Measurements from ENCODE around the gene IREB2.
"Not testable (repeated sequence)": the region's sequence is repeated elsewhere in the genome, so short reads cannot be mapped to it uniquely, and the experiment has no call there.

Gene IREB2

GRCh38 chr15:78398076-78398825, 39.8 kb upstream of the IREB2 start:
- no peaks in the 10 kb centered on the region for H3K9me3 Mint-ChIP-seq

GRCh38 chr15:78399091-78399490, 38.9 kb upstream of the IREB2 start:
- no peaks in the 10 kb centered on the region for H3K27me3 Mint-ChIP-seq
- no peak overlapping the region for H3K27ac Mint-ChIP-seq
- no peak overlapping the region for H3K4me3 Mint-ChIP-seq
- DNase-seq (no peak), ATAC-seq (no peak)
- H3K4me1 Mint-ChIP-seq = no peaks in the 10 kb centered on the region
- no peaks in the 10 kb centered on the region for H3K9me3 Mint-ChIP-seq

More at GRCh38 chr15:78398076-78398825, 39.8 kb upstream of the IREB2 start:
- ATAC-seq (no peak), DNase-seq (no peak)
- Mint-ChIP-seq H3K27me3 (no peaks in the 10 kb centered on the region), H3K4me1 (no peaks in the 10 kb centered on the region), H3K4me3 (no peak overlapping the region), H3K27ac (no peak overlapping the region)

GRCh38 chr15:78402061-78402610, 35.9 kb upstream of the IREB2 start:
- Mint-ChIP-seq H3K27ac (no peak overlapping the region), H3K4me1 (no peaks in the 10 kb centered on the region), H3K4me3 (no peak overlapping the region), H3K9me3 (no peaks in the 10 kb centered on the region), H3K27me3 (no peaks in the 10 kb centered on the region)
- DNase-seq (no peak), ATAC-seq (no peak)

- no peak overlapping the region for H3K27ac Mint-ChIP-seq
- DNase-seq = no peak
- ATAC-seq = no peak
- H3K27me3 Mint-ChIP-seq = no peaks in the 10 kb centered on the region
- no peaks in the 10 kb centered on the region for H3K9me3 Mint-ChIP-seq
- no peak overlapping the region for H3K4me3 Mint-ChIP-seq
- no peaks in the 10 kb centered on the region for H3K4me1 Mint-ChIP-seq
Measured at GRCh38 chr15:78404125-78404524, 33.9 kb upstream of the IREB2 start.

- ATAC-seq, DNase-seq, H3K4me3 Mint-ChIP-seq, H3K4me1 Mint-ChIP-seq, H3K27me3 Mint-ChIP-seq, H3K9me3 Mint-ChIP-seq: not testable (repeated sequence)
- H3K27ac Mint-ChIP-seq = peak overlapping the region in 1 of 2 donors; percentile 13
Measured at GRCh38 chr15:78404796-78405195, 33.2 kb upstream of the IREB2 start.

GRCh38 chr15:78405336-78405924, 32.6 kb upstream of the IREB2 start:
- Mint-ChIP-seq H3K9me3 (no peaks in the 10 kb centered on the region), H3K27me3 (no peaks in the 10 kb centered on the region), H3K27ac (no peak overlapping the region), H3K4me1 (no peaks in the 10 kb centered on the region), H3K4me3 (no peak overlapping the region)
- ATAC-seq (no peak), DNase-seq (no peak)

- DNase-seq = no peak
- no peak overlapping the region for H3K4me3 Mint-ChIP-seq
- ATAC-seq = no peak
- no peaks in the 10 kb centered on the region for H3K4me1 Mint-ChIP-seq
- no peaks in the 10 kb centered on the region for H3K9me3 Mint-ChIP-seq
- no peak overlapping the region for H3K27ac Mint-ChIP-seq
- no peaks in the 10 kb centered on the region for H3K27me3 Mint-ChIP-seq
Measured at GRCh38 chr15:78406016-78406585, 31.9 kb upstream of the IREB2 start.

- no peaks in the 10 kb centered on the region for H3K27me3 Mint-ChIP-seq
- no peaks in the 10 kb centered on the region for H3K9me3 Mint-ChIP-seq
- ATAC-seq = no peak
Measured at GRCh38 chr15:78407608-78408354, 30.2 kb upstream of the IREB2 start.

GRCh38 chr15:78408355-78408640, 29.7 kb upstream of the IREB2 start:
- DNase-seq (no peak), ATAC-seq (no peak)
- H3K27ac Mint-ChIP-seq = no peak overlapping the region
- no peaks in the 10 kb centered on the region for H3K4me1 Mint-ChIP-seq
- H3K27me3 Mint-ChIP-seq = no peaks in the 10 kb centered on the region
- no peak overlapping the region for H3K4me3 Mint-ChIP-seq
- no peaks in the 10 kb centered on the region for H3K9me3 Mint-ChIP-seq

More at GRCh38 chr15:78407608-78408354, 30.2 kb upstream of the IREB2 start:
- DNase-seq = no peak
- Mint-ChIP-seq H3K4me1 (no peaks in the 10 kb centered on the region), H3K4me3 (no peak overlapping the region), H3K27ac (no peak overlapping the region)

- Mint-ChIP-seq H3K4me3 (no peak overlapping the region), H3K9me3 (no peaks in the 10 kb centered on the region), H3K27me3 (no peaks in the 10 kb centered on the region), H3K27ac (no peak overlapping the region), H3K4me1 (no peaks in the 10 kb centered on the region)
- no peak for DNase-seq
- no peak for ATAC-seq
Measured at GRCh38 chr15:78408961-78409360, 29.1 kb upstream of the IREB2 start.

- ATAC-seq (no peak), DNase-seq (no peak)
- H3K27ac Mint-ChIP-seq = no peak overlapping the region
- no peaks in the 10 kb centered on the region for H3K27me3 Mint-ChIP-seq
- H3K4me3 Mint-ChIP-seq = no peak overlapping the region
- H3K4me1 Mint-ChIP-seq = no peaks in the 10 kb centered on the region
- no peaks in the 10 kb centered on the region for H3K9me3 Mint-ChIP-seq
Measured at GRCh38 chr15:78411061-78411460, 27.0 kb upstream of the IREB2 start.

GRCh38 chr15:78414621-78415250, 23.3 kb upstream of the IREB2 start:
- no peaks in the 10 kb centered on the region for H3K27me3 Mint-ChIP-seq
- DNase-seq (no peak), ATAC-seq (no peak)
- H3K9me3 Mint-ChIP-seq = no peaks in the 10 kb centered on the region
- no peaks in the 10 kb centered on the region for H3K4me1 Mint-ChIP-seq
- no peak overlapping the region for H3K4me3 Mint-ChIP-seq
- H3K27ac Mint-ChIP-seq = peak overlapping the region in 1 of 2 donors; percentile 19

GRCh38 chr15:78415284-78415683, 22.7 kb upstream of the IREB2 start:
- H3K4me3 Mint-ChIP-seq = no peak overlapping the region
- no peaks in the 10 kb centered on the region for H3K9me3 Mint-ChIP-seq
- H3K27me3 Mint-ChIP-seq = no peaks in the 10 kb centered on the region
- DNase-seq = no peak
- H3K27ac Mint-ChIP-seq = no peak overlapping the region
- ATAC-seq = no peak
- no peaks in the 10 kb centered on the region for H3K4me1 Mint-ChIP-seq

GRCh38 chr15:78417754-78418630, 20.0 kb upstream of the IREB2 start:
- no peak for ATAC-seq
- H3K27ac Mint-ChIP-seq = no peak overlapping the region

GRCh38 chr15:78418686-78419085, 19.3 kb upstream of the IREB2 start:
- no peaks in the 10 kb centered on the region for H3K4me1 Mint-ChIP-seq
- H3K4me3 Mint-ChIP-seq = no peak overlapping the region
- no peak for ATAC-seq
- H3K27ac Mint-ChIP-seq = no peak overlapping the region
- H3K27me3 Mint-ChIP-seq = peaks cover 6% of the 10 kb centered on the region
- no peak for DNase-seq
- H3K9me3 Mint-ChIP-seq = no peaks in the 10 kb centered on the region

More at GRCh38 chr15:78417754-78418630, 20.0 kb upstream of the IREB2 start:
- no peaks in the 10 kb centered on the region for H3K9me3 Mint-ChIP-seq
- H3K4me1 Mint-ChIP-seq = no peaks in the 10 kb centered on the region
- no peak overlapping the region for H3K4me3 Mint-ChIP-seq
- no peak for DNase-seq
- H3K27me3 Mint-ChIP-seq = no peaks in the 10 kb centered on the region
